ENCODE measurements around the gene ASNSD1. TPM values are rescaled to one million over a fixed set of nuclear protein-coding genes. Genes with fewer than 3 reads are reported as not detected.

Gene ASNSD1
- total RNA-seq, 6 experiments from 2014 or later, result 36.7 to 43.4 (median 38.3) TPM

DNA sequence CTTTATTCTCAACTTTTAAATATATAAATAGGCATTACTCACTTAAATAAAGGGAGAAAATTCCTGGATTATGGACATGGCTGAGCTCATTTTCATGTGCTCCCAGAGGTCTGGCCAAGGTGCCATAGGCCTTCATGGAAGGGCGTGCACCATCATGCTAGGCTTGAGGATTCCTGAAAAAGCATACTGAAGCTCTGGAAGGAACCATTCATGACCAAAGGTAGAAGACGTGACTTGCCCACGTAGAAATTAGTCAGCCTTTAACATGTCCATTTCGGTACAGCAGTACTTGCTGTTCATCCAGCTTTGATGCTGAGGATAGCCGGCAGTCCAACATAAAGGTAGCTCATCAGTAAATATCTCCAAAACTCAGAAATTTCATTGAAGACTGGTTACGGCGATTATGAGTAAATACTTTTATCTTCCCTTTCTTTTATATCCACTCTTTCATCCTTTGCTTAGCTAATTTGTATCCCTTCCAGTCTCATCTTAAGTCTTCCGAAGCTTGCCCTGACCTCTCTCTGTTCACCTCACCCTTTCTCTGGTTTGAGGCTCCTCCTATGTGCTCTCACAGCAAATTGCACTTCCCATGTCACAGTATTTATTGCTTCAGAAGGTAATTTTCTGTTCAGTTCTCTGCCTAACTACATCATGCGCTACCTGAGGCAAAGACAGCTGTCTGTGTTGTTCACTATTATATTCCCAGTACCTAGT lies 32.3 kb upstream of the ASNSD1 start:
- TF ChIP-seq, protein P1, sequence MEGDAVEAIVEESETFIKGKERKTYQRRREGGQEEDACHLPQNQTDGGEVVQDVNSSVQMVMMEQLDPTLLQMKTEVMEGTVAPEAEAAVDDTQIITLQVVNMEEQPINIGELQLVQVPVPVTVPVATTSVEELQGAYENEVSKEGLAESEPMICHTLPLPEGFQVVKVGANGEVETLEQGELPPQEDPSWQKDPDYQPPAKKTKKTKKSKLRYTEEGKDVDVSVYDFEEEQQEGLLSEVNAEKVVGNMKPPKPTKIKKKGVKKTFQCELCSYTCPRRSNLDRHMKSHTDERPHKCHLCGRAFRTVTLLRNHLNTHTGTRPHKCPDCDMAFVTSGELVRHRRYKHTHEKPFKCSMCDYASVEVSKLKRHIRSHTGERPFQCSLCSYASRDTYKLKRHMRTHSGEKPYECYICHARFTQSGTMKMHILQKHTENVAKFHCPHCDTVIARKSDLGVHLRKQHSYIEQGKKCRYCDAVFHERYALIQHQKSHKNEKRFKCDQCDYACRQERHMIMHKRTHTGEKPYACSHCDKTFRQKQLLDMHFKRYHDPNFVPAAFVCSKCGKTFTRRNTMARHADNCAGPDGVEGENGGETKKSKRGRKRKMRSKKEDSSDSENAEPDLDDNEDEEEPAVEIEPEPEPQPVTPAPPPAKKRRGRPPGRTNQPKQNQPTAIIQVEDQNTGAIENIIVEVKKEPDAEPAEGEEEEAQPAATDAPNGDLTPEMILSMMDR (IDR thresholded peaks at IDR 0.05), result no peak
- H3K27ac Mint-ChIP-seq, result no peak overlapping the region
- no peaks in the 10 kb centered on the region for H3K36me3 Mint-ChIP-seq (ENCODE audit: low read depth)
- no peaks in the 10 kb centered on the region for H3K9me3 Mint-ChIP-seq
- DNase-seq, result no peak
- H3K4me3 Mint-ChIP-seq, result no peak overlapping the region
- H3K27me3 Mint-ChIP-seq (ENCODE audit: insufficient read depth), result peaks cover 9% of the 10 kb centered on the region
- H3K4me1 Mint-ChIP-seq (ENCODE audit: low read depth), result peaks cover 38% of the 10 kb centered on the region

DNA sequence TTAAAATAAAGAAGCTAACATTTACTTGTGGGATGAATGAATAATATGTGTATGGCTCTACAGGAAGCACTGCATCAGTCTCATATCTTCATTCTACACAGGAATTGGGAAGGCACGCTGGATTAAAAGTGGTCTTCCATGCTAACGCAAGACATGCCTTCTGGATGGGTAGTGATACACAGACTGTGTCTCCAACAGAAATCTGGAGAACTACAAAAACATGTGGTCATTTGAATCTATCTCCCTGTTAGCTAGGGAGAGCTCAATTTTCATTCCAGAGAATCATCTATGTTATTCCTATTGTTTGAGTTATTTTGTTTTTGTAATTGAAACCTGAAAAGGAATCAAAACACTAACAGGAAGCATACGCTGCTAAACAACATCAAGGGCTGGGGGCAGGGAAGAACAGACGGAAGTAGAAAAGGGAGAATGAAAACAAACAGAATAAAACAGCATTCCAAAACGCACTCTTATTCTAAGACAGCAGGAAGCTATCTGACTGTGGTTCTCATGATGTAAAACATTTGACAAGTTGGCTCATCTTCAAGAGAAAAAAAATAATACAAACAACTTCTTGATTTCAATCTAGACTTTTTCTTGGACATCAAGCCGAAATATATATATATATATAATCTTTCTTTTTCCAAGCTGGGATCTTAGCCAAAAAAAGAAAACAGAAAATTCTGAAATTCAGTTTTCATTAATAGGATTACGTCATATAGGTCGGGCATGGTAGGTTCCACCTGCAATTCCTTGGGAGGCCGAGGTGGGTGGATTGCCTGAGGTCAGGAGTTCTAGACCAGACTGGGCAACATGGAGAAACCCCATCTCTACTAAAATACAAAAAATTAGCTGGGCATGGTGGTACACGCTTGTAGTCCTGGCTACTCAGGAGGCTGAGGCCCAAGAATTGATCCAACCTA lies 31.5 kb upstream of the ASNSD1 start:
- H3K27ac Mint-ChIP-seq, result peak overlapping the region; percentile 56
- no peak for DNase-seq

DNA sequence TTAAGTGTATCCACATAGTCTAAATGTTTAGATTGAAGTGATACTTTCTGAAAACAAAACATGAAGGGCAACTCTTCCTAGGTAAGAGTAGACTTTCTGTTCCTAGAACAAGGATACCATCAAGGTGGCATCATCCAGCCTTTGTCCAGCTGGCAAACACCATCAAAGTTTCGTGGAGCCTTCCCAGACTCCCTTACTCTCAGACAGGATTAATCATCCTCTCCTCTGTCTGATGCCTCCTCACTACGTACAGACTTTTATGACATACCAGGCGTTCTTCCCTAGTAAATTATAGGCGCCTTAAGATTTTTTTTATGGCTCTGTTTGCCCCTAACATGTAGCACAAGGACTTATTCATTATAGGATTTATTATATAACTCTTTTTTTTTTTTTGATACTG lies 29.4 kb upstream of the ASNSD1 start:
- Mint-ChIP-seq H3K4me1 (ENCODE audit: low read depth) (peaks cover 50% of the 10 kb centered on the region), H3K27me3 (ENCODE audit: insufficient read depth) (no peaks in the 10 kb centered on the region), H3K9me3 (no peaks in the 10 kb centered on the region), H3K36me3 (ENCODE audit: low read depth) (no peaks in the 10 kb centered on the region), H3K4me3 (no peak overlapping the region), H3K27ac (no peak overlapping the region)
- TF ChIP-seq, protein P1 (IDR thresholded peaks at IDR 0.05), result no peak
- peak; percentile 62 for DNase-seq

More for the DNA sequence above, 31.5 kb upstream of the ASNSD1 start:
- Mint-ChIP-seq H3K4me3 (peak overlapping the region; percentile 15), H3K27me3 (ENCODE audit: insufficient read depth) (peaks cover 8% of the 10 kb centered on the region), H3K9me3 (no peaks in the 10 kb centered on the region), H3K36me3 (ENCODE audit: low read depth) (no peaks in the 10 kb centered on the region), H3K4me1 (ENCODE audit: low read depth) (peaks cover 46% of the 10 kb centered on the region)
- TF ChIP-seq, protein P1 (IDR thresholded peaks at IDR 0.05), result no peak

DNA sequence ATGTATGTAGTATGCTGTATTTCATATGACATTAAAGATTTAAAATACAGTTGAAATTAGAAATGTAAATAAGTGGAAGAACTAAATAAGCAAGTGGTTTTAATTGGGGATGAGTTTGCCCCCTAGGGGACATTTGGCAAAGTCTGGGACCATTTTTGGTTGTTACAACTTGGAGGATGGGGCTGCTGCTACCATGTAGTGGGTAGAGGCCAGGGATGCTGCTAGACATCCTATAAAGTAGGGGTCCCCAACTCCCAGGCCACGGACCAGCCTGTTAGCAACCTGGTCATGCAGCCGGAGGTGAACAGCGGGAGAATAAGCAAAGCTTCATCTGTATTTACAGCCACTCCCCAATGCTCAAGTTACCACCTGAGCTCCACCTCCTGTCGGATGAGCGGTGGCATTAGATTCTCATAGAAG lies 27.9 kb upstream of the ASNSD1 start:
- peaks cover 50% of the 10 kb centered on the region for H3K4me1 Mint-ChIP-seq (ENCODE audit: low read depth)
- DNase-seq, result no peak
- no peaks in the 10 kb centered on the region for H3K36me3 Mint-ChIP-seq (ENCODE audit: low read depth)
- H3K4me3 Mint-ChIP-seq, result no peak overlapping the region
- no peak overlapping the region for H3K27ac Mint-ChIP-seq
- TF ChIP-seq, protein P1 (IDR thresholded peaks at IDR 0.05), result peak; percentile 70
- H3K27me3 Mint-ChIP-seq (ENCODE audit: insufficient read depth), result no peaks in the 10 kb centered on the region
- H3K9me3 Mint-ChIP-seq, result no peaks in the 10 kb centered on the region

DNA sequence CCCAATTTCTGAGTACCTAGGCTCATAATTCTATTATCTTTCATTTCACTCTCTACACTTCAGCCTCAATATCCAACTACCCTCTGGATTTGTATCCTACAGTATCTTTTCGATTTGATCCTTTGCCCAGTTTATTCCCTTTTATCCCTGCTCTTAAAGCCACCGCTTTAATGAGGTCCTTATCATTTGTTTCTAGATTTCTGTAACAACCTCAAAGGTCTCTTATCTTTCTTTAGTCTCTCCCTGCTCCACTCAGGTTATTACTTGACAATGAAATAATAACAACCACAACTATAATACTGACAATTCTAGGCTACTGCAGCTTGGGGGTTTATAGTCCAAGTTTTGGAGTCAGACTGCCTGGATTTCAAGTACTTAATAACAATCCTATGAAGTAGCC lies 25.9 kb upstream of the ASNSD1 start:
- Mint-ChIP-seq H3K4me1 (ENCODE audit: low read depth) (peaks cover 39% of the 10 kb centered on the region), H3K9me3 (no peaks in the 10 kb centered on the region), H3K27ac (no peak overlapping the region), H3K4me3 (no peak overlapping the region), H3K36me3 (ENCODE audit: low read depth) (no peaks in the 10 kb centered on the region), H3K27me3 (ENCODE audit: insufficient read depth) (no peaks in the 10 kb centered on the region; the same call in 1 of the 2 replicates)
- TF ChIP-seq, protein P1 (IDR thresholded peaks at IDR 0.05), result no peak
- no peak for DNase-seq
